ENCODE results near the gene RELN.

- no peak for TF ChIP-seq CTCF (IDR thresholded peaks at IDR 0.05)
- TF ChIP-seq POLR2A (IDR thresholded peaks at IDR 0.05) = no peak
Measured at GRCh38 chr7:103765901-103766300, 223.6 kb downstream of the RELN start.

All from testis (tissue), 2 donors.